GM18498 (cell line): Measurements from ENCODE around the gene TLCD2.
"Not testable (repeated sequence)": the region's sequence is repeated elsewhere in the genome, so short reads cannot be mapped to it uniquely, and the experiment has no call there.

Experiments
- ATAC-seq: cut with Tn5 transposase; IDR thresholded peaks from one replicate; pipeline ENCODE4 v1.9.1; 2021; ENCODE audit warnings: mild to moderate bottlenecking, moderate library complexity; ENCODE audit not compliant: unreplicated experiment

TLCD2 gene

GRCh38 chr17:1709971-1710806 is at the start of gene TLCD2:
TLCD2 (minus strand) TSS chr17:1710377; CDS start chr17:1710242, 135 bp downstream.
- no peak for ATAC-seq

GRCh38 chr17:1759529-1759928 is 49.4 kb upstream of the TLCD2 start:
- ATAC-seq, result no peak

- no peak for ATAC-seq
These were observed 48.6 kb upstream of the TLCD2 start for GRCh38 chr17:1758807-1759206.

GRCh38 chr17:1755827-1756262 is 45.7 kb upstream of the TLCD2 start:
- no peak for ATAC-seq

- ATAC-seq, result no peak
These were observed 45.2 kb upstream of the TLCD2 start for GRCh38 chr17:1755252-1755826.

- no peak for ATAC-seq
These were observed 44.4 kb upstream of the TLCD2 start for GRCh38 chr17:1754430-1755112.

GRCh38 chr17:1753767-1754429 is 43.7 kb upstream of the TLCD2 start:
- no peak for ATAC-seq

- no peak for ATAC-seq
These were observed 42.5 kb upstream of the TLCD2 start for GRCh38 chr17:1752425-1753262.

GRCh38 chr17:1750628-1751027 is 40.5 kb upstream of the TLCD2 start:
- no peak for ATAC-seq

GRCh38 chr17:1746975-1747543 is 36.9 kb upstream of the TLCD2 start:
- no peak for ATAC-seq

- no peak for ATAC-seq
These were observed 35.4 kb upstream of the TLCD2 start for GRCh38 chr17:1745513-1746020.

GRCh38 chr17:1744551-1745512 is 34.7 kb upstream of the TLCD2 start:
- ATAC-seq, result no peak

- ATAC-seq, result no peak
These were observed 32.9 kb upstream of the TLCD2 start for GRCh38 chr17:1743088-1743439.

- ATAC-seq, result no peak
These were observed 32.4 kb upstream of the TLCD2 start, which contains the start of gene SERPINF2 for GRCh38 chr17:1742371-1743087. SERPINF2 (plus strand) TSS chr17:1742871; CDS start chr17:1744996, 2,125 bp downstream.

GRCh38 chr17:1741899-1742298 is 31.7 kb upstream of the TLCD2 start:
- not testable (repeated sequence) for ATAC-seq

GRCh38 chr17:1737531-1738291 is 27.5 kb upstream of the TLCD2 start:
- no peak for ATAC-seq
